ENCODE measurements around the gene ANXA8. TPM values are rescaled to one million over a fixed set of nuclear protein-coding genes. Genes with fewer than 3 reads are reported as not detected.

ANXA8 gene
- total RNA-seq, 1 experiment from 2014 or later, result 1.1 TPM

DNA sequence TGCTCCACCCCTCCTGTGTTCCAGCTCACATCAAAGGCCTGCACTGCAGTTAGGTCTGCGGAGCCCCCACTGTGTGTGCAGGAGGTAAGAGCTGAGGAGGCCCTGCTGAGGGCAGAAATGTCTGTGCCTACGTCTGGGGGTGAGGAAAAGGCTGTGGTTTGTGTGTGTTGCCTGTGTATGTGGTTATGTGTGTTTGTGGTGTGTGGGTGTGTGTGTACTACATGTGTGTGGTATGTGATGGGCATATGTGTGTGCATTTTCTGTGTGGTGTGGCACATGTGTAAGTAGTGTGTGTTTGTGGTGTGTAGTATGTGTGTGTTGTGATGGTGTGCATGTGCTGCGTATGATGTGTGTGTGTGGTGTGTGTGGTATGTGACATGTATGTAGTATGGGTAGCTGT lies 36.2 kb downstream of the ANXA8 start:
- H3K27ac ChIP-seq (ENCODE audit: low read length), result no peak overlapping the region
- H3K27me3 ChIP-seq (ENCODE audit: low read length), result no peaks in the 10 kb centered on the region
- no peak overlapping the region for H3K4me2 ChIP-seq (ENCODE audit: low read length)
- H3K9ac ChIP-seq (ENCODE audit: low read length), result no peak overlapping the region
- H3F3A ChIP-seq (ENCODE audit: low read length, unreplicated experiment), result no peaks in the 10 kb centered on the region
- H3K36me3 ChIP-seq (ENCODE audit: low read depth, low read length), result no peaks in the 10 kb centered on the region
- ATAC-seq, result no peak
- H3K9me2 ChIP-seq (replicated peaks; ENCODE audit: low read length), result no peaks in the 10 kb centered on the region
- no peak for TF ChIP-seq CTCF (conservative IDR thresholded peaks at IDR 0.05; ENCODE audit: low read depth, low read length)
- no peak for TF ChIP-seq EZH2phosphoT487 (IDR thresholded peaks at IDR 0.05; ENCODE audit: borderline replicate concordance, low read length)
- TF ChIP-seq EZH2 (IDR thresholded peaks at IDR 0.05; ENCODE audit: low read length, unreplicated experiment), result no peak
- ChIA-PET POLR2A (ENCODE audit: unreplicated experiment) (no interaction called here), CTCF (no interaction called here)
- no peak for DNase-seq
- no peaks in the 10 kb centered on the region for H3K79me2 ChIP-seq (ENCODE audit: low read length)
- no peaks in the 10 kb centered on the region for H4K20me1 ChIP-seq (ENCODE audit: low read length)
- no peak overlapping the region for H2AFZ ChIP-seq (ENCODE audit: low read length)
- no TSS peak for BruUV-seq (replicated peaks)
- intact Hi-C loops (cut with micrococcal nuclease), result no loop called here
- H3K4me3 ChIP-seq (ENCODE audit: low read length), result no peak overlapping the region
- H3K9me3 ChIP-seq (ENCODE audit: low read length), result no peaks in the 10 kb centered on the region
- no peaks in the 10 kb centered on the region for H3K4me1 ChIP-seq (ENCODE audit: insufficient read depth, low read length)

DNA sequence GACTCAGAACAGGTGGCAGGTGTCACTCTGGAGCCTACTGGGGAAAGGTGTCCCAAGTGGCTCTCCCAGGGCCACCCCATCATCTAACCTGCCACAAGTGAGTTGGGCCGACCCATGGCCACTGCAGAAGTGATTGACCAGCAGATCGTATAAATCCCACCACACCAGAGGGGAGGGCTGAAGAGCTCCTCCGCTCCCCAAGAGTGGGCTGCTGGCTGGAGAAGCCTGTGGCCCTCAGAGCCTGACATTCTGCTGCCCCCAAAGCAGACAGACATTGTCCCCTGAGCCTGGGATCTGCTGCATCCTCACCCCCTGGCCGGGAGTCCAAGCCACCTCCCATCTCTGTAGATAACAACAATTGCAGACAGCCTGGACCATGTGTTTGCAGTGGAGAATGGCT lies 36.7 kb downstream of the ANXA8 start:
- Histone ChIP-seq H3K9me3 (ENCODE audit: low read length) (no peaks in the 10 kb centered on the region), H3K27ac (ENCODE audit: low read length) (no peak overlapping the region), H3K9me2 (replicated peaks; ENCODE audit: low read length) (no peaks in the 10 kb centered on the region), H3K4me3 (ENCODE audit: low read length) (no peak overlapping the region), H3K79me2 (ENCODE audit: low read length) (no peaks in the 10 kb centered on the region), H3F3A (ENCODE audit: low read length, unreplicated experiment) (no peaks in the 10 kb centered on the region), H3K9ac (ENCODE audit: low read length) (no peak overlapping the region), H3K36me3 (ENCODE audit: low read depth, low read length) (no peaks in the 10 kb centered on the region), H3K4me1 (ENCODE audit: insufficient read depth, low read length) (no peaks in the 10 kb centered on the region), H2AFZ (ENCODE audit: low read length) (no peak overlapping the region), H4K20me1 (ENCODE audit: low read length) (no peaks in the 10 kb centered on the region), H3K27me3 (ENCODE audit: low read length) (no peaks in the 10 kb centered on the region), H3K4me2 (ENCODE audit: low read length) (no peak overlapping the region)
- TF ChIP-seq CTCF (conservative IDR thresholded peaks at IDR 0.05; ENCODE audit: low read depth, low read length) (no peak), EZH2 (IDR thresholded peaks at IDR 0.05; ENCODE audit: low read length, unreplicated experiment) (no peak), EZH2phosphoT487 (IDR thresholded peaks at IDR 0.05; ENCODE audit: borderline replicate concordance, low read length) (no peak)
- DNase-seq (no peak), ATAC-seq (no peak)
- BruUV-seq (replicated peaks), result no TSS peak
- POLR2A ChIA-PET (ENCODE audit: unreplicated experiment), result no interaction called here
- CTCF ChIA-PET, result no interaction called here
- intact Hi-C loops (cut with micrococcal nuclease), result no loop called here

DNA sequence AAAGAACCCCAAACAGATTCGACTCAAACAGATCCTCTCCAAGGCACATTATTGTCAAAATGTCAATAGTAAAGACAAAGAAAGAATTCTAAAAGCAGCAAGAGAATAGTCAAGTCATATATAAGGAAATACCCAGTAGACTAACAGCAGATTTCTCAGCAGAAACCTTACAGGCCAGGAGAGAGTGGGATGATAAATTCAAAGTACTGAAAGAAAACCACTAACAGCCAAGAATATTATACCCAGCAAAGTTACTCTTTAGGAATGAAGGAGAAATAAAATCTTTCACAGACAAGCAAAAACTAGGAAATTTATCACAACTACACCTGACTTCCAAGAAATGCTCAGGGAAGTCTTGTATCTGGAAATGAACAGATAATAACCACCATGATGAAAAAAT lies 38.2 kb downstream of the ANXA8 start:
- no peak for TF ChIP-seq EZH2phosphoT487 (IDR thresholded peaks at IDR 0.05; ENCODE audit: borderline replicate concordance, low read length)
- TF ChIP-seq CTCF (conservative IDR thresholded peaks at IDR 0.05; ENCODE audit: low read depth, low read length), result no peak
- no peak for TF ChIP-seq EZH2 (IDR thresholded peaks at IDR 0.05; ENCODE audit: low read length, unreplicated experiment)
- no peaks in the 10 kb centered on the region for H3K27me3 ChIP-seq (ENCODE audit: low read length)
- no peaks in the 10 kb centered on the region for H3F3A ChIP-seq (ENCODE audit: low read length, unreplicated experiment)
- no TSS peak for BruUV-seq (replicated peaks)
- no peak overlapping the region for H2AFZ ChIP-seq (ENCODE audit: low read length)
- H3K27ac ChIP-seq (ENCODE audit: low read length), result no peak overlapping the region
- H3K4me3 ChIP-seq (ENCODE audit: low read length), result no peak overlapping the region
- H3K4me1 ChIP-seq (ENCODE audit: insufficient read depth, low read length), result no peaks in the 10 kb centered on the region
- no peaks in the 10 kb centered on the region for H3K9me2 ChIP-seq (replicated peaks; ENCODE audit: low read length)
- no peaks in the 10 kb centered on the region for H4K20me1 ChIP-seq (ENCODE audit: low read length)
- no peak overlapping the region for H3K9ac ChIP-seq (ENCODE audit: low read length)
- H3K9me3 ChIP-seq (ENCODE audit: low read length), result no peaks in the 10 kb centered on the region
- no peaks in the 10 kb centered on the region for H3K79me2 ChIP-seq (ENCODE audit: low read length)
- H3K4me2 ChIP-seq (ENCODE audit: low read length), result no peak overlapping the region
- ATAC-seq (no peak), DNase-seq (no peak)
- ChIA-PET POLR2A (ENCODE audit: unreplicated experiment) (no interaction called here), CTCF (no interaction called here)
- H3K36me3 ChIP-seq (ENCODE audit: low read depth, low read length), result no peaks in the 10 kb centered on the region
- intact Hi-C loops (cut with micrococcal nuclease), result no loop called here
